ENCODE measurements around the gene GMPR2. TPM values are rescaled to one million over a fixed set of nuclear protein-coding genes. Genes with fewer than 3 reads are reported as not detected.
"Not testable (repeated sequence)": the region's sequence is repeated elsewhere in the genome, so short reads cannot be mapped to it uniquely, and the experiment has no call there.

Gene GMPR2
- total and polyA plus RNA-seq, 8 donors: 23.6 to 48.1 (median 28.6) TPM

- Histone ChIP-seq H3K4me1 (peaks cover 0 to 26% (median 4%) of the 10 kb centered on the region in 3 donors), H3K27me3 (no peaks in the 10 kb centered on the region), H3K27ac (no peak overlapping the region), H3K4me3 (no peak overlapping the region), H3K36me3 (no peaks in the 10 kb centered on the region), H3K9me3 (no peaks in the 10 kb centered on the region)
- ATAC-seq (no peak), FAIRE-seq (no peak), DNase-seq (no peak)
- intact Hi-C loops (cut with DNase I): no loop called here
- WGBS, 2 donors: 85 to 87% methylated on average over 7 of the region's 7 CpGs
- TF ChIP-seq, protein P1, sequence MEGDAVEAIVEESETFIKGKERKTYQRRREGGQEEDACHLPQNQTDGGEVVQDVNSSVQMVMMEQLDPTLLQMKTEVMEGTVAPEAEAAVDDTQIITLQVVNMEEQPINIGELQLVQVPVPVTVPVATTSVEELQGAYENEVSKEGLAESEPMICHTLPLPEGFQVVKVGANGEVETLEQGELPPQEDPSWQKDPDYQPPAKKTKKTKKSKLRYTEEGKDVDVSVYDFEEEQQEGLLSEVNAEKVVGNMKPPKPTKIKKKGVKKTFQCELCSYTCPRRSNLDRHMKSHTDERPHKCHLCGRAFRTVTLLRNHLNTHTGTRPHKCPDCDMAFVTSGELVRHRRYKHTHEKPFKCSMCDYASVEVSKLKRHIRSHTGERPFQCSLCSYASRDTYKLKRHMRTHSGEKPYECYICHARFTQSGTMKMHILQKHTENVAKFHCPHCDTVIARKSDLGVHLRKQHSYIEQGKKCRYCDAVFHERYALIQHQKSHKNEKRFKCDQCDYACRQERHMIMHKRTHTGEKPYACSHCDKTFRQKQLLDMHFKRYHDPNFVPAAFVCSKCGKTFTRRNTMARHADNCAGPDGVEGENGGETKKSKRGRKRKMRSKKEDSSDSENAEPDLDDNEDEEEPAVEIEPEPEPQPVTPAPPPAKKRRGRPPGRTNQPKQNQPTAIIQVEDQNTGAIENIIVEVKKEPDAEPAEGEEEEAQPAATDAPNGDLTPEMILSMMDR (IDR thresholded peaks at IDR 0.05): no peak
These were observed 33.8 kb upstream of the GMPR2 start for GRCh38 chr14:24198814-24199524.

GRCh38 chr14:24202538-24202937, 30.2 kb upstream of the GMPR2 start:
- H3K4me3 ChIP-seq; H3K36me3 ChIP-seq; H3K9me3 ChIP-seq; DNase-seq; H3K27me3 ChIP-seq; ATAC-seq; H3K27ac ChIP-seq; intact Hi-C loops (cut with DNase I); FAIRE-seq: not testable (repeated sequence)
- WGBS, 2 donors: 93% methylated on average over 8 of the region's 8 CpGs
- peaks cover 0 to 14% (median 4%) of the 10 kb centered on the region in 3 donors for H3K4me1 ChIP-seq

DNA sequence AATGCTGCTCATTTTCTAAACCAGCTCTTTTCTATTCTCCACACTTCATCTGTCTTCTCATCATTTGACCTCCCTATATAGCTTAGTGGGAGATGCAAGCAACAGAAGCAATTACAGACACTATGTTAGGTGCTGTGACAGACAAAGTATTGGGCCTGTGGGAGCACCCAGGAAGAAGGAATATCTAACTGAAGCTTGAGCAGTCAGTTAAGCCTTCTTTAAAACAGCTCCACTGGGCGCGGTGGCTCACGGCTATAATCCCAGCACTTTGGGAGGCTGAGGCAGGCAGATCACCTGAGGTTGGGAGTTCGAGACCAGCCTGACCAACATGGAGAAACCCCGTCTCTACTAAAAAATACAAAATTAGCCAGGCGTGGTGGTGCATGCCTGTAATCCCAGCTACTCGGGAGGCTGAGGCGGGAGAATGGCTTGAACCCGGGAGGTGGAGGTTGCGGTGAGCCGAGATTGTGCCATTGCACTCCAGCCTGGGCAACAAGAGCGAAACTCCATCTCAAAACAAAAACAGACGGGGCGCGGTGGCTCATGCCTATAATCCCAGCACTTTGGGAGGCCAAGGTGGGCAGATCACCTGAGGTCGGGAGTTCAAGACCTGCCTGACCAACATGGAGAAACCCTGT, 29.4 kb upstream of the GMPR2 start:
- H3K4me1 ChIP-seq; FAIRE-seq; intact Hi-C loops (cut with DNase I); ATAC-seq; H3K9me3 ChIP-seq; H3K27ac ChIP-seq; H3K27me3 ChIP-seq; H3K4me3 ChIP-seq; H3K36me3 ChIP-seq: not testable (repeated sequence)
- peak in 1 of 6 donors; percentile 3 for DNase-seq
- WGBS, 2 donors: 96 to 98% methylated on average over 15 to 16 of the region's 16 CpGs

GRCh38 chr14:24204163-24205146, 28.3 kb upstream of the GMPR2 start:
- Histone ChIP-seq H3K9me3 (no peaks in the 10 kb centered on the region), H3K36me3 (peaks cover 0 to 3% (median 0%) of the 10 kb centered on the region in 3 donors)
- FAIRE-seq: no peak

GRCh38 chr14:24206260-24207103, 26.2 kb upstream of the GMPR2 start:
- Histone ChIP-seq H3K4me1 (no peaks in the 10 kb centered on the region), H3K27me3 (no peaks in the 10 kb centered on the region), H3K36me3 (peaks cover 0 to 13% (median 3%) of the 10 kb centered on the region in 3 donors), H3K27ac (no peak overlapping the region), H3K4me3 (no peak overlapping the region), H3K9me3 (no peaks in the 10 kb centered on the region)
- TF ChIP-seq, protein P1 (IDR thresholded peaks at IDR 0.05): no peak
- FAIRE-seq (no peak), ATAC-seq (no peak), DNase-seq (no peak)
- intact Hi-C loops (cut with DNase I): no loop called here
- WGBS, 2 donors: 89 to 92% methylated on average over 11 of the region's 11 CpGs

More at GRCh38 chr14:24204163-24205146, 28.3 kb upstream of the GMPR2 start:
- H3K4me1 ChIP-seq: no peaks in the 10 kb centered on the region
- no peak overlapping the region for H3K4me3 ChIP-seq
- no peak overlapping the region for H3K27ac ChIP-seq
- intact Hi-C loops (cut with DNase I): no loop called here
- TF ChIP-seq, protein P1 (IDR thresholded peaks at IDR 0.05): no peak
- H3K27me3 ChIP-seq: no peaks in the 10 kb centered on the region
- WGBS, 2 donors: 90% methylated on average over 7 of the region's 7 CpGs
- no peak for DNase-seq
- no peak for ATAC-seq

All from pancreas (tissue), 10 donors.